C4-2B (cell line): ENCODE results near the gene REEP6.
A peak's percentile ranks its signal among the peaks of the same experiment; 100 is the strongest.
"Not testable (repeated sequence)": the region's sequence is repeated elsewhere in the genome, so short reads cannot be mapped to it uniquely, and the experiment has no call there.

Source experiments
- H3K27ac ChIP-seq: fragments of 450-650 bp; 2 replicates; pipeline ENCODE4 v1.5.1; 2017
- ZFX ChIP-seq: fragments of 450-650 bp; IDR thresholded peaks from 2 replicates; pipeline ENCODE4 v1.6.1; 2017
- TF ChIP-seq, protein P1 (sequence below): fragments of 450-650 bp; conservative IDR thresholded peaks from 2 replicates; pipeline ENCODE4 v1.5.1; 2017; ENCODE audit warnings: mild to moderate bottlenecking

REEP6 gene

DNA sequence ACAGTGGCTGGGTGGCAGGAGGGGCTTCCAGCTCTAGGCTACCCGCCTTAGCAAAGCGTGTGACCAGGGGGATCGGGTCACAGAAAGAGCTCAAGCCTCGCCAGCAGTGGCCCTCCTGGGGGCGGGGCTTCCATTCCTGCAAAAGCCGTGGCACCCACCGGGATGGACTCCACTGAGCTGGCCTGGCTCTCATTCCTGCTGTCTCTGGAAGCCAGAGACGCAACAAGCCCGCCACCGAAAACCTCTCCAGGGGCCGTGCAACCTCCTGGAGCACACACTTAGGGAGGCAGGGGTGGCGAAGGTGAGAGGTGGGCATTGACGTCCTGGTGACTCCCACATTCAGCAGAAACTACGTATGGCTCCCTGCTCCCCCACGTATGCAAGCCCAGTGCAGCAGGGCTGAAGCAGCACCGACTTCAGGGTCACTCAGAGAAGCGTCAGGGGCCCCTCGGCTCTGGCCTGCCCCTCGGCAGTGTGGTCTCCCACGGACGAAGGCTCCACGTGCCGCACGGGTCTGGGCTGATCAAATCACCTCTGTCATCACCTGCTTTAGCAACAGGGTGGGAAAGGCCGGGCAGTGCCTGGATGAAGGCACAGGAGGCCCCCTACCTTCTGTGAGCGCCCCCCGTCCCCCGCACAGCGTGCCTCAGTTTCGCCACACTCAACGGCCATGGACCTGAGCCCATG is 15.1 kb upstream of the REEP6 start:
- no peak overlapping the region for H3K27ac ChIP-seq
- TF ChIP-seq ZFX = no peak
- TF ChIP-seq, protein P1, sequence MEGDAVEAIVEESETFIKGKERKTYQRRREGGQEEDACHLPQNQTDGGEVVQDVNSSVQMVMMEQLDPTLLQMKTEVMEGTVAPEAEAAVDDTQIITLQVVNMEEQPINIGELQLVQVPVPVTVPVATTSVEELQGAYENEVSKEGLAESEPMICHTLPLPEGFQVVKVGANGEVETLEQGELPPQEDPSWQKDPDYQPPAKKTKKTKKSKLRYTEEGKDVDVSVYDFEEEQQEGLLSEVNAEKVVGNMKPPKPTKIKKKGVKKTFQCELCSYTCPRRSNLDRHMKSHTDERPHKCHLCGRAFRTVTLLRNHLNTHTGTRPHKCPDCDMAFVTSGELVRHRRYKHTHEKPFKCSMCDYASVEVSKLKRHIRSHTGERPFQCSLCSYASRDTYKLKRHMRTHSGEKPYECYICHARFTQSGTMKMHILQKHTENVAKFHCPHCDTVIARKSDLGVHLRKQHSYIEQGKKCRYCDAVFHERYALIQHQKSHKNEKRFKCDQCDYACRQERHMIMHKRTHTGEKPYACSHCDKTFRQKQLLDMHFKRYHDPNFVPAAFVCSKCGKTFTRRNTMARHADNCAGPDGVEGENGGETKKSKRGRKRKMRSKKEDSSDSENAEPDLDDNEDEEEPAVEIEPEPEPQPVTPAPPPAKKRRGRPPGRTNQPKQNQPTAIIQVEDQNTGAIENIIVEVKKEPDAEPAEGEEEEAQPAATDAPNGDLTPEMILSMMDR = no peak

DNA sequence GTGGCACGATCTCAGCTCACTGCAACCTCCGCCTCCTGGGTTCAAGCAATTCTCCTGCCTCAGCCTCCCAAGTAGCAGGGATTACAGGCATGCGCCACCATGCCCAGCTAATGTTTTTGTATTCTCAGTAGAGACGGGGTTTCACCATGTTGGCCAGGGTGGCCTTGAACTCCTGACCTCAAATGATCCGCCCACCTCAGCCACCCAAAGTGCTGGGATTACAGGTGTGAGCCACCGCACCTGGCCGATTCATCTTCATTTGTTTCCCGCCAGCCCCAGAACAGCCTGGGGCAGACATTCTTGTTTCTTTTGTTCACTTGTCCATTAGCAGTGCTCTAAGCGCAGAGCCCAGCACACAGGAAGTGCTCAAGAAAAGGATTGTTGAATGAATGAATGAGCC is 13.9 kb upstream of the REEP6 start:
- not testable (repeated sequence) for H3K27ac ChIP-seq

DNA sequence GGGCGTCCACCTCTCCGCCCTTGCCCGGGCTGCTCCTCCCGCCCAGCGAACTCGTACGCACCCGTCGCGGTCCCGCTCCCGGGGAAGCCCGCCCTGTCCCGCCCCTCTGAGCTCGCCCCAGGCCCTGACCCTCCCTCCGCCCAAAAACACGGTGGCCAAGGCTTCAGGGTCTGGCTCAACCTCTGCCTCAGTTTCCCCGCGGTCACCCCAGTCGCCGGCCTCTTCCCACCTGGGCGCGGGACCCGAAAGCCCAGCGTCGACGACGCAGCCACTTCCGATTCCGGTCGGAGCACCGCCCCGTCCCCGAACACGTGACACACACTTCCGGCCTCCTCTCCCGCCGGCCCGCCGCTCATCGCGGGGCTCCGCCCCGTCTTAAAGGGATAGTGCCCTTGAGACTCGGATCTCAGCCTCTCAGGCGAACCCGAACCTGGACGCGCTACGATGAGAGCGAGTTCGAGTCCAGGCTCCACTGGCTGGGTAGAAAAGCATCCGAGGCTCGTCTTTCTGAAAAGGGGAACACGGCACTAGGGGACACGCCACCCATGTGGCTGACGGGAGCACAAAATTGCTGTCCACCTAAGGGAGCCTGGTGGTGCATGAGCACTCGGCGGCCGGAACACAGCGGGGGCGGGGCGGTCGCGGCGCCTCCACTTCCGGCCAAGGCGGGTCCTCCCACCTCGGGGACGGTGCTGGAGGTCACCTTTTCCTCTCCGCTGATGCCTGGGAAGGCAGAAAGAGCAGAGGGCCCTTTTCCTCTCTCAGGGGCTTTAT is 11.9 kb upstream of the REEP6 start, which contains the start of gene C19orf25:
C19orf25 (minus strand) TSS at position 282 of the 774 bp plus-strand sequence. CDS start 312 bp downstream, outside the sequence.
- H3K27ac ChIP-seq = peak within 1 kb of the TSS; percentile 79
- no peak for TF ChIP-seq ZFX
- TF ChIP-seq, protein P1 = no peak

DNA sequence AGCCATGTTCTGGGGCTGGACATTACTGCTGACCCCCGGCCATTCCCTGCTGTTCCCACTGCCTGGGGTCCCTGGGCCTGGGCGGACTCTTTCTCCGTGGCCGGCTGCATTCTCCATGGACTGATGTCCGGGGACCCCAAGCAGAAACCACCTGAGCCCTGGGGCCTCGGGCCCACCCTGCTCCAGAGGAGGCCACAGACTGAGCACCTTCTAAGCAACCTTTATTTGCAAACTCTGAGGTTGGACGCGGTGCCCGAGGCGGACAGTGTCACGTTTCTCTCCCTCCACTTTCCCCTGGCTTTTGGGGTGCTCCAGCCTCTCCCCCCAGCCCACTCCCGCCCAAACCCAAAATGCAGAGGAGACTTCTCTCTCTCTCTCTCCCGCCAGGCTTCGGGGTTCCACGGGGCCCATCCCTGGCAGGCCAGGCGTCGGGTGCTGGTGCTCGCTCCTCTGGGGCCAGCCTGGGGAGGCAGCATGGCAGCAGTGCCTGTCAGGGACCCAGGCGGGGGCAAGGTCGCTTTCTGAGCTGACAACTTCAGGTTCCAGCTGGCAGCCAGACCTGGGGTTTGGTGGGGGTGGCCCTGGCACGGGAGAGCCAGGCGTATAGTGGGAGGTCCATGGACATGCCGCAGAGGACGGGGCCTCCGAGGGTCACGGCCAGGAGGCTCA is 9.6 kb upstream of the REEP6 start:
- no peak overlapping the region for H3K27ac ChIP-seq
- TF ChIP-seq, protein P1 = no peak
- TF ChIP-seq ZFX = no peak

DNA sequence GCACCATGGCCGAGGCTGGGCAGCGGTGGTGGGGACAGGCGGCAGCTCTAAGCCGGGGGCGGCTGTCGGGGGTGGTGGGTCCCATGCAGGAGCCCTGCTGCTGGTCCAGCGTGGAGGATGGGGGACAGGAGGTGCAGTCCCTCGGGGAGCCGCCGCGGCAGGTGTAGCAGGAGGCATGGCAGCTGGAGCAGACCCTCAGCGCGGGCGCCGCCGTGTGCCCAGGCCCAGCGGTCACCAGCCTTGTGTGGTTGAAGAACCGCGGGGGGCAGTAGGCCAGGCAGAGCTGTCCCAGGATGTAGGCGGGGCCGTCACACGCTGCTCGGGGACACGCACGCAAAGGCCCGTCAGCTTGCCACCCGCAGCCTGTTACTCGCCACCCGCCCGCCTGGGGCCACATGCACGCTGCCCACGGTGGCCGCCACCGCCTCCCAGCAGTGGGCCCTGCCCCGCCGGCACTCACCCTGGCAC is 9.1 kb upstream of the REEP6 start:
- no peak overlapping the region for H3K27ac ChIP-seq
- no peak for TF ChIP-seq ZFX
- TF ChIP-seq, protein P1 = no peak

DNA sequence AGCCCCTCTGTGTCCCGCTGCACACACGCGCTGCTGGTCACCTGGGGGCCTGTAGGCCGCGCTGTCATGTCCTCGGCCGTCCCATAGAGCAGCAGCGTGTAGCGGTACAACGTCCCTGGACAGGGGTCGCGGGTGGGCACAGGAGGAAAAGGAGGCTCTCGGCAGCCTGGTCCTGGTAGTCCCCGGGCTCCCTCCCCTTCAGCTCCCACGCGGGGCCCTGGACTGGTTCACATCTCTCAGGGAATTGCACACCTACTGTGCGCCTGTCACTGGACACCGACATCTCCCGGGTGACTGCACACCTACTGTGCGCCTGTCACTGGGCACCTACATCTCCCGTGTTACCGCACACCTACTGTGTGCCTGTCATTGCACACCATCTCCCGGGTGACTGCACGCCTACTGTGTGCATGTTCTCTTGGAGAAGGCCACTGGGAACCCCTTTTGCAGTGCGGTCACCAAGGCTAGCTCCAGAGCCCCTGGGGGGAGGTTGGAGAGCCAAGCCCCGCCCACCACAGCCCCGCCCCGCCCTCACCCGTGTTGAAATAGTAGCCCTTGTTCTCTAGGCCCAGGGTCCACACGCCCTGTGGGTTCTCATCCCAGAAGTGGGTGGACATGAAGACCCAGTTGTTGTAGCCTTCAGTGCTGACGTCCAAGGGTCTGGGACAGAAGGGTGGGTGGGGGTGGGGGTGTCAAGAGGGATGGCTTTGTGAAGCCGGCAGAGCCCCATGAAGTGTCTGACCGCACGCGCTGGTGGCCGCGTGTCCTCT is 8.4 kb upstream of the REEP6 start:
- no peak for TF ChIP-seq ZFX
- TF ChIP-seq, protein P1 = no peak
- H3K27ac ChIP-seq = no peak overlapping the region
